Activated T-helper 1 cell treated with anti-CD3 and anti-CD28 coated beads, Interleukin-12 subunit alpha, Interleukin-12 subunit beta, Interleukin-2, Interleukin-4 antibody, amounts not matched to agents 30 ng/mL and 10 ng/mL and 1 ng/mL, durations not matched to agents 14 hours and 24 hours and 36 hours (primary cell): ENCODE data around the gene ZBTB20. TPM values are rescaled to one million over a fixed set of nuclear protein-coding genes. Genes with fewer than 3 reads are reported as not detected.
A peak's percentile ranks its signal among the peaks of the same experiment; 100 is the strongest.

Source experiments
- DNase-seq: peaks from one replicate; pipeline ENCODE4 v3.0.0; 2021; ENCODE audit warnings: low spot score
- H3K27ac Mint-ChIP-seq: one replicate; pipeline ENCODE4 v1.8.0; 2021; ENCODE audit warnings: mild to moderate bottlenecking, mixed read lengths
- H3K27me3 Mint-ChIP-seq: one replicate; pipeline ENCODE4 v1.8.0; 2022; ENCODE audit warnings: mild to moderate bottlenecking, moderate library complexity, mixed read lengths; ENCODE audit not compliant: insufficient read depth
- H3K36me3 Mint-ChIP-seq: one replicate; pipeline ENCODE4 v1.8.0; 2021; ENCODE audit warnings: low read depth, mixed read lengths
- H3K4me1 Mint-ChIP-seq: one replicate; pipeline ENCODE4 v1.8.0; 2021; ENCODE audit warnings: low read depth, mixed read lengths
- H3K4me3 Mint-ChIP-seq: one replicate; pipeline ENCODE4 v1.8.0; 2021; ENCODE audit warnings: mild to moderate bottlenecking, moderate library complexity, mixed read lengths
- H3K9me3 Mint-ChIP-seq: one replicate; pipeline ENCODE4 v1.8.0; 2021; ENCODE audit warnings: mixed read lengths
- intact Hi-C: fragments of 100-400 bp; cut with micrococcal nuclease; formaldehyde crosslinking; loops from one replicate; pipeline ENCODE4 v1.15.1; 2024
- total RNA-seq: library from RNA; stranded (reverse); gene quantifications from 2 replicates; pipeline ENCODE4 v1.2.3, GENCODE V29; 2022

ZBTB20 gene
- total RNA-seq, 1 donor from 2014 or later, result 4.1 TPM

GRCh38 chr3:114338651-114339357, 808.3 kb downstream of the ZBTB20 start:
- intact Hi-C loops, result no loop called here
- no peak for DNase-seq
- H3K27ac Mint-ChIP-seq, result no peak overlapping the region
- peaks cover 23% of the 10 kb centered on the region for H3K4me1 Mint-ChIP-seq
- H3K9me3 Mint-ChIP-seq, result peaks cover 3% of the 10 kb centered on the region
- peaks cover 8% of the 10 kb centered on the region for H3K36me3 Mint-ChIP-seq
- no peak overlapping the region for H3K4me3 Mint-ChIP-seq
- peaks cover 2% of the 10 kb centered on the region for H3K27me3 Mint-ChIP-seq

- no peak for DNase-seq
- Mint-ChIP-seq H3K9me3 (peaks cover 11% of the 10 kb centered on the region), H3K27me3 (peaks cover 3% of the 10 kb centered on the region), H3K4me3 (no peak overlapping the region), H3K4me1 (peaks cover 36% of the 10 kb centered on the region), H3K36me3 (peaks cover 12% of the 10 kb centered on the region), H3K27ac (no peak overlapping the region)
- intact Hi-C loops, result no loop called here
Measured at GRCh38 chr3:114336857-114337256, 810.2 kb downstream of the ZBTB20 start.

GRCh38 chr3:114336122-114336697, 810.9 kb downstream of the ZBTB20 start:
- Mint-ChIP-seq H3K4me1 (peaks cover 36% of the 10 kb centered on the region), H3K9me3 (peaks cover 11% of the 10 kb centered on the region), H3K27me3 (peaks cover 3% of the 10 kb centered on the region), H3K4me3 (no peak overlapping the region), H3K36me3 (peaks cover 12% of the 10 kb centered on the region), H3K27ac (no peak overlapping the region)
- intact Hi-C loops, result no loop called here
- no peak for DNase-seq

- Mint-ChIP-seq H3K9me3 (peaks cover 13% of the 10 kb centered on the region), H3K4me1 (peaks cover 48% of the 10 kb centered on the region), H3K4me3 (no peak overlapping the region), H3K27ac (peak overlapping the region; percentile 49), H3K27me3 (peaks cover 3% of the 10 kb centered on the region), H3K36me3 (peaks cover 13% of the 10 kb centered on the region)
- intact Hi-C loops, result no loop called here
- DNase-seq, result no peak
Measured at GRCh38 chr3:114333923-114334240, 813.2 kb downstream of the ZBTB20 start.

- H3K27ac Mint-ChIP-seq, result peak overlapping the region; percentile 49
- peaks cover 15% of the 10 kb centered on the region for H3K9me3 Mint-ChIP-seq
- peaks cover 49% of the 10 kb centered on the region for H3K4me1 Mint-ChIP-seq
- H3K4me3 Mint-ChIP-seq, result no peak overlapping the region
- H3K27me3 Mint-ChIP-seq, result peaks cover 3% of the 10 kb centered on the region
- intact Hi-C loops, result no loop called here
- H3K36me3 Mint-ChIP-seq, result peaks cover 15% of the 10 kb centered on the region
- no peak for DNase-seq
Measured at GRCh38 chr3:114333180-114333922, 813.7 kb downstream of the ZBTB20 start.

GRCh38 chr3:114332342-114333179, 814.5 kb downstream of the ZBTB20 start:
- Mint-ChIP-seq H3K27ac (peak overlapping the region; percentile 86), H3K36me3 (peaks cover 15% of the 10 kb centered on the region), H3K4me1 (peaks cover 51% of the 10 kb centered on the region), H3K27me3 (peaks cover 3% of the 10 kb centered on the region), H3K9me3 (peaks cover 15% of the 10 kb centered on the region), H3K4me3 (peak overlapping the region; percentile 20)
- intact Hi-C loops, result loop anchor here (1.0 kb wide), 1 partner anchor 118 kb away; no protein-coding TSS in a partner anchor
- no peak for DNase-seq

GRCh38 chr3:114331710-114332109, 815.4 kb downstream of the ZBTB20 start:
- H3K36me3 Mint-ChIP-seq, result peaks cover 15% of the 10 kb centered on the region
- no peak for DNase-seq
- H3K9me3 Mint-ChIP-seq, result peaks cover 15% of the 10 kb centered on the region
- H3K4me3 Mint-ChIP-seq, result no peak overlapping the region
- peaks cover 59% of the 10 kb centered on the region for H3K4me1 Mint-ChIP-seq
- intact Hi-C loops, result loop anchor here (1.0 kb wide), 1 partner anchor 117 kb away; no protein-coding TSS in a partner anchor
- peaks cover 3% of the 10 kb centered on the region for H3K27me3 Mint-ChIP-seq
- peak overlapping the region; percentile 86 for H3K27ac Mint-ChIP-seq

- no peak overlapping the region for H3K4me3 Mint-ChIP-seq
- no peak for DNase-seq
- peaks cover 66% of the 10 kb centered on the region for H3K4me1 Mint-ChIP-seq
- H3K36me3 Mint-ChIP-seq, result peaks cover 15% of the 10 kb centered on the region
- intact Hi-C loops, result no loop called here
- peaks cover 3% of the 10 kb centered on the region for H3K27me3 Mint-ChIP-seq
- no peak overlapping the region for H3K27ac Mint-ChIP-seq
- peaks cover 15% of the 10 kb centered on the region for H3K9me3 Mint-ChIP-seq
Measured at GRCh38 chr3:114331007-114331406, 816.1 kb downstream of the ZBTB20 start.

- H3K9me3 Mint-ChIP-seq, result peaks cover 15% of the 10 kb centered on the region
- H3K27me3 Mint-ChIP-seq, result peaks cover 3% of the 10 kb centered on the region
- intact Hi-C loops, result loop anchor here (2.0 to 5.0 kb wide), 4 partner anchors 39 to 583 kb away; partner anchors contain the start of genes ATP6V1A, CCDC191, NAA50 and QTRT2
- H3K27ac Mint-ChIP-seq, result peak overlapping the region; percentile 58
- H3K4me3 Mint-ChIP-seq, result peak overlapping the region; percentile 5
- DNase-seq, result no peak
- H3K4me1 Mint-ChIP-seq, result peaks cover 77% of the 10 kb centered on the region
- H3K36me3 Mint-ChIP-seq, result peaks cover 15% of the 10 kb centered on the region
Measured at GRCh38 chr3:114329823-114330222, 817.3 kb downstream of the ZBTB20 start.

- intact Hi-C loops, result loop anchor here (1.0 to 5.0 kb wide), 7 partner anchors 12 to 581 kb away; partner anchors contain the start of genes ATP6V1A, CCDC191, NAA50 and QTRT2
- Mint-ChIP-seq H3K27me3 (no peaks in the 10 kb centered on the region), H3K4me3 (peak overlapping the region; percentile 74)
Measured at GRCh38 chr3:114328345-114328744, 818.7 kb downstream of the ZBTB20 start.

GRCh38 chr3:114327665-114328064, 819.4 kb downstream of the ZBTB20 start:
- Mint-ChIP-seq H3K4me3 (no peak overlapping the region), H3K27ac (peak overlapping the region; percentile 82), H3K36me3 (peaks cover 12% of the 10 kb centered on the region), H3K9me3 (peaks cover 15% of the 10 kb centered on the region), H3K4me1 (peaks cover 81% of the 10 kb centered on the region), H3K27me3 (no peaks in the 10 kb centered on the region)
- intact Hi-C loops, result loop anchor here (1.0 to 5.0 kb wide), 7 partner anchors 11 to 580 kb away; partner anchors contain the start of genes ATP6V1A, CCDC191, NAA50 and QTRT2
- no peak for DNase-seq

More at GRCh38 chr3:114328345-114328744, 818.7 kb downstream of the ZBTB20 start:
- Mint-ChIP-seq H3K9me3 (peaks cover 15% of the 10 kb centered on the region), H3K4me1 (peaks cover 84% of the 10 kb centered on the region), H3K27ac (peak overlapping the region; percentile 98), H3K36me3 (peaks cover 12% of the 10 kb centered on the region)
- DNase-seq, result no peak
